GM21529 (cell line): ENCODE data around the gene SEMA3A.
"Not testable (repeated sequence)": the region's sequence is repeated elsewhere in the genome, so short reads cannot be mapped to it uniquely, and the experiment has no call there.

ENCODE experiments used
- ATAC-seq: cut with Tn5 transposase; IDR thresholded peaks from one replicate; pipeline ENCODE4 v1.9.1; 2021; ENCODE audit not compliant: unreplicated experiment

Gene SEMA3A

GRCh38 chr7:84069999-84070500 lies 124.5 kb downstream of the SEMA3A start:
- no peak for ATAC-seq

- no peak for ATAC-seq
Observed at GRCh38 chr7:84069033-84069432, 125.6 kb downstream of the SEMA3A start.

- not testable (repeated sequence) for ATAC-seq
Observed at GRCh38 chr7:84062489-84062901, 132.1 kb downstream of the SEMA3A start.

GRCh38 chr7:84060760-84061261 lies 133.8 kb downstream of the SEMA3A start:
- no peak for ATAC-seq

DNA sequence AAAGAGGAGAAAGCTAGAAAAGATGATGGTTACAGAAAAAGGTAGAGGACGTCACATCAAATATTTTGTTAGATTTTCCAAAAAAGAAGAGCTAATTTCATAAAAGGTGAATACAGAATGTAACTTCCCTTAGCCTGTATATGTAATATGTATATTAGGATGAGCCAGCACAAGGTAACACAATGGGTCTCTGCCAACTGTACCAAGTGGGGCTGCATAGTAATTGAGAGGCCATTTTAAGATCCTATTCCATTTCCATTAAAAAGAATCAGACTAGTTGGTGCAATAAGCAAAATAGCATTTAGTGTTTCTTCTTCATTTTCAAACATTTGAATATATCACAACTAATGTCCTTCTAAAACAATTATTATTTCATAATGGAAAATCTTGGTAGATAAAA lies 134.6 kb downstream of the SEMA3A start:
- no peak for ATAC-seq

GRCh38 chr7:84058311-84059076 lies 136.1 kb downstream of the SEMA3A start:
- no peak for ATAC-seq

GRCh38 chr7:84057576-84057975 lies 137.0 kb downstream of the SEMA3A start:
- ATAC-seq: no peak

DNA sequence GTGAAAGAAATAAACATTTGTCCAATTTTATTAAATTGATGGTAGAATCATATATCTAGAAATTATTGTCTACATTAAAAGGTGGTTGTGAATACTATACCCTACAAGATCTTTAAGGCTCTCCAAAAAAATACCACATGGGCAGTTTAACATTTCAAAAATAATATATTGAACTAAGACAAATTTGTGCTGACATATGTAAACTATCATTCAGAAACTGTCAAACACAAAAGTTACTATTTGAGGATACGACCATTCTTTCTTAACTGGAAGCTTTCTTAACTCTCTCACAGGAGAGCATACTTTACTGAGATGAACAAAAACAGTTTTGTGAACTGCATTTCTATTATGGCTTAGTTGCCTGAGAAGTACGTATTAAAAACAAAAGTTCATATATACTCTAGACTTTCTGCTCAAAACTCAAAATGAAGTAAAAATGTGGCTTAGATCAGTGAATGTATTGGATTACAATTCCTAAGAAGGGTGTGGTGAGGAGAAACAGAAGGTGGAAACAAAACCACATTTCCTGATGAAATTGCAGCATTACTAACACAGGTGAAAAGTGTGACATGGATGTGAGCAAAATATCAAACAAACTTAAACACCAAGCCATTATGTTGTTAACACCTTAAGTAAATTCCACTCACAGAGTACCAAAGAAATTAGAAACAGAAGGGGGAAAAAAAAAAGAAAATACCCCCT lies 138.5 kb downstream of the SEMA3A start:
- no peak for ATAC-seq

- ATAC-seq: not testable (repeated sequence)
Observed at GRCh38 chr7:84055199-84055598, 139.4 kb downstream of the SEMA3A start.

GRCh38 chr7:84049071-84049836 lies 145.3 kb downstream of the SEMA3A start:
- ATAC-seq: no peak

DNA sequence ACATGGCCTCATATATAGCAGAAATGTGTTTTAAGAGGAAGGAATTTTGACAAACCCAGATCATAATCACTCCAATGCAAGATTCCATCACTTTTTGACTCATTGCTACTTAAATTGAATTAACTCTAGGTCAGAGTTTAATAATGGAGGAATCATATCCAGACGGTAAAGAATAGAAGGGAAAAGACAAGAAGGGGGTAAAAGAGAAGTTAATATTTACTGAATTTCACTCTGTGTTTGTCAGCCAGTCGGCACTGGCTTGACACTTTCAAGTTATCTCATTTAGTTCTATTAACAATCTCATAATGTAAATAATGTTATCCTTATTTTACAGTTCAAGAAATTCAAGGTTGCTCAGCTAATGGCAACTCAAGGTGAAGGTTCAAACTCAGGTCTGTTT lies 147.5 kb downstream of the SEMA3A start:
- no peak for ATAC-seq

GRCh38 chr7:84044834-84045233 lies 149.8 kb downstream of the SEMA3A start:
- no peak for ATAC-seq

GRCh38 chr7:84043661-84044191 lies 150.9 kb downstream of the SEMA3A start:
- ATAC-seq: no peak

- ATAC-seq: no peak
Observed at GRCh38 chr7:84042110-84042539, 152.5 kb downstream of the SEMA3A start.

DNA sequence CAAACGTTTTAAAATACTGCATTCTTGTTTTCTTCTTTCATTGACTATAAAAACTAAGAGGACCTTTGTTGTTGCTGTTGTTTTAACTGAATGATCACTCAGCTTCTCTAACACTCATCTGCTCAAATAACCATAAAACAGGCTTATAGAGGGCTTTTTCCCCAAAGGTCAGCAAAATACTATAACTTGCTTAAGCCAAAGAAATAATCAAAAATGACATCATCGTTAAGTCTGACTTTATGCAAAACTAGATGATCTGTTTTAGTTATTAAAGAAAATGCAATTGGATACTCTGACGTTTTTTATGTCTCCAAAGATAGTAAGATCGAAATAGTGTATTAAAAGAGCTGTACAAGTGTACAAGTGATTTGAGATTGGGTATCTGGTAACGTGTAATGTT lies 152.9 kb downstream of the SEMA3A start:
- no peak for ATAC-seq

- ATAC-seq: no peak
Observed at GRCh38 chr7:84040355-84040754, 154.2 kb downstream of the SEMA3A start.

DNA sequence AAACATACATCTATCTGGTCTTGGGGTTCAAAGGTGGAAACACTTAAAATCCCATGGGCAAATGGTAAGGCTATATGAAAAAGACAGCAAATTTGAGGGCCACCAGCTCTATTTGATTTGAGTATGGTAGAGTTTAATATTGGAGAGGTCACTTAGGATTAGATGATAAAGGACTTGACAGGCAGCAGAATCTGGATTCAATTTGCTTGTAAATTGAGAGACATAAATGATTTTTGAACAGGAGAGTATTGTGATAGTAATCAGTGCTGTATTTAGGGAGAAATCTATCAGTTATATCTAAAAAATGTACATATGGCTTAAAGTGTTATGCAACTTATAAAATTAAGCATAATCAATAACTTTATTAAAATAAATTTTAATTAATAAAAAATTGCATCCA lies 155.2 kb downstream of the SEMA3A start:
- ATAC-seq: no peak

GRCh38 chr7:84027678-84028077 lies 166.9 kb downstream of the SEMA3A start:
- no peak for ATAC-seq

DNA sequence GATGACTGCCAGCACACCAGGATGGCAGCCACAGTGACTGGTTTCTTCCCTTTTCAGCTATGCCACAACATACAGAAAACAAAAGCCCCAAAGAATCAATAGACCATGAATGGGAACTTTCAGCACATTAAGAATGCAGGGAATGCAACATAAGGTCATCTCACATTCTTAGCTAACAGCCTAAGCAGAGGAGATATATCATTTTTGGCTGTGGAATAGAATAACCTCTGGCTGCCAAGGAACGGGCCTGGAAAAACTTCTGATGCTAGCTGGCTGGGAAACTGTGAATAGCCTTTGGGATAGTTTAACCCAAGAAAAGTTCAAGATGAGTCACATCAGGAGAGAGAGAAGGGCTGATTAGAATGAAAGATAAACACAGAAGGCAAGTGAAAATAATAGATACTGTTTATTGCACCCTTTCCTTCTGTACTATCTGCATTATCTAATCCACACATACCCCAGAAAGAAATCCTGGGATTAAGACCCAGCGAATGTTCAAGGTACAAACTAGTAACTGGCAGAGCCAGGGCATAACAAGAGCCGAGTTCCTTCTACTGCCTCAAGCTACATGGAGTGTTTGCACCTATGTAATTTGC lies 169.2 kb downstream of the SEMA3A start:
- ATAC-seq: no peak

- ATAC-seq: no peak
Observed at GRCh38 chr7:84022684-84023308, 171.8 kb downstream of the SEMA3A start.
